ENCODE data around the gene CALHM5.

The CALHM5 gene

DNA sequence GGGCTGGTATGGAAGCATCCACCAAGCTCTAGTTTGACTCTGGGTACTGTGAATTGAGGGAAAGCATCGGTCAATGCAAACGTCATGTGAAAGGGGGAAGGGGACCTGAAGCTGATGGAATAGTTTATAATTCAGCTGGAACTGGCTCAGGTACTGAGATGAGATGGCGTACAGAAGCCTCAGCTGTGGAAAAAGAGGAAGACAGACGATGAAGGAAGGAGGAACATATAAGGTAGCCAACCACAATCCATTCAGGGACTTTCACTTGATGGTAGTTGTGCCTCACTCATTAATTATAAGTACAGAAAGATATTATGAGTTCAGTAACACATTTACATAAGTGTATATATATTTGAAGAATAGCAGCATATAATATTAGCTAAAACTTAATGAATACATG, 2.7 kb downstream of the CALHM5 start:
- no peaks in the 10 kb centered on the region for H3K4me1 Mint-ChIP-seq
- DNase-seq (ENCODE audit: low spot score in 2 of 2) (no peak), ATAC-seq (replicated peaks; ENCODE audit: extremely low read depth, poor library complexity, severe bottlenecking) (no peak)
- H3K27me3 Mint-ChIP-seq: peaks cover 23% of the 10 kb centered on the region
- H3K9me3 Mint-ChIP-seq: no peaks in the 10 kb centered on the region
- H3K27ac Mint-ChIP-seq (ENCODE audit: low read depth): no peak overlapping the region
- no peak overlapping the region for H3K4me3 Mint-ChIP-seq
- no peaks in the 10 kb centered on the region for H3K36me3 Mint-ChIP-seq (ENCODE audit: insufficient read depth)

DNA sequence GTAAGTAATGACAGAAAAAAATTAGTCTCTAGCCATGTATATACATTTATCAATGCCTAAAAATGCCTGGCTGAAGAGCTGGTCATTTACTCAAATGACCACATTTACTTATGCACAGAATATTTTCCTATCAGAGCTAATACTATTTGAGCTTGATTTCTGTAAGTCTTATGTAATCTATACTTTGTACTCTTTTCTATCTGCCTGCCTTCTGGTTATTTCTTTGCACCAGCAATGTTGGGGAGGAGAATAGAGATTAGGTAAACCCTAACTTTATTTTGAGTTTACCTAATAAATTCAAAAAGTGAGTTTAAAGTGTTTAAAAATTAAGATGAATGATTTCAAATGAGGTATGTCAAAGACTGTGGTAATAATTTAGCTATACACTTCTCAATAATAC, 3.7 kb downstream of the CALHM5 start:
- Mint-ChIP-seq H3K4me3 (no peak overlapping the region), H3K4me1 (no peaks in the 10 kb centered on the region), H3K36me3 (ENCODE audit: insufficient read depth) (no peaks in the 10 kb centered on the region), H3K27ac (ENCODE audit: low read depth) (no peak overlapping the region), H3K27me3 (peaks cover 18% of the 10 kb centered on the region), H3K9me3 (no peaks in the 10 kb centered on the region)
- DNase-seq (ENCODE audit: low spot score in 2 of 2) (no peak), ATAC-seq (replicated peaks; ENCODE audit: extremely low read depth, poor library complexity, severe bottlenecking) (no peak)

DNA sequence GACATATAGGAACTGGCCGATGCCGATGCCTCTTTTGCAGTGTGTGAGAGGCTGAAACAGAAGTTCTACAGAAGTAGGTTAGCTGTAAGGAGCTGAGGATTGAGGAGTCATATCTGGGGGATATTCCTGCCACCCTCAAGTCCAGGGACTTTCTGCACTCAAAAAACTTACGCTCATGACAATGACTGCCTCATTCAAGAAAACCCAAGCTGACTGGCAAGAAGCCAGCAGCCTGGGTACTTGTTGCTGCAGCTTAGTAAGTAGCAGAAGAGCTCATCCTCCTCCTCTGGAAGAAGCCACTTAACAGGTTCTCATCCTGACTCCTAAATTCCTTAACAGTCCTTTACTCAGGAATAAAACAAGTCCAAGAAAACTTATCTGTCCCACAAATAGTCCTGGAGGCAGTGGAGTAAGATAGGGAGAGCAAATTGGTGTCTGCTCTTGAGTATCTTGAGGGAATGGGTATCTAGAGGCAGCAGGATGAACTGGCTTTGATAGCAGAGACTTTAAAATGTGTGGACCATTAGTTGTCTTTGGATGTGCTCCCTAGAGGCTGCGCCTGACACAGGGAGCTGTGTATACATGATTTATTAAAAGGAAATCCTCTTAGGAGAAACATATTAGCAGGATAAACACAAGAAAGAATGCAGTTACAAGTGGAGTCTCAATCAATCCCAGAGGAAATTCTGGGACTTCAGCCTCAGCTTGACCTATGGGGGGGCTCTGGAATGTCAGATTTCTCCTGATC, 7.4 kb downstream of the CALHM5 start:
- DNase-seq (ENCODE audit: low spot score in 2 of 2): no peak
- peaks cover 18% of the 10 kb centered on the region for H3K27me3 Mint-ChIP-seq

DNA sequence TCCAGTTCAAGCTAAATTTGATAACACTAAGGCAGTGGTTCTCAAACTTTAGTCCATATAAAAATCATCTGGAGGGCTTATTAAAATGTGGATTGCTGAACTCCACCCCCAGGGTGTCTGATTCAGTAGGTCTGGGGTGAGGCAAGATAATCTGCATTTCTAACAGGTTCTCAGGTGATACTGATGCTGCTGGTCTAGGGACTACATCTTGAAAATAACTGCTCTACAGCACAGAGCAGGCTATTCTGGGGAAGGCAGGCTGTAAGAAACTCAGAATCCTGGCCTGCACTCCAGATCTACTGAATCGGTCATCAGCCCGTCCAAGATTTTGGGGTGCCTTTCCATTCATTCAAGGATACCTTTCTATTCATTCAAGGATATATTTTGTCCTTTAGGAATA, 11.5 kb downstream of the CALHM5 start:
- Mint-ChIP-seq H3K4me3 (no peak overlapping the region), H3K36me3 (ENCODE audit: insufficient read depth) (no peaks in the 10 kb centered on the region), H3K4me1 (no peaks in the 10 kb centered on the region), H3K9me3 (no peaks in the 10 kb centered on the region), H3K27me3 (peaks cover 14% of the 10 kb centered on the region), H3K27ac (ENCODE audit: low read depth) (no peak overlapping the region)
- ATAC-seq (replicated peaks; ENCODE audit: extremely low read depth, poor library complexity, severe bottlenecking): no peak
- no peak for DNase-seq (ENCODE audit: low spot score in 2 of 2)

More for the DNA sequence above, 7.4 kb downstream of the CALHM5 start:
- H3K27ac Mint-ChIP-seq (ENCODE audit: low read depth): no peak overlapping the region
- no peaks in the 10 kb centered on the region for H3K36me3 Mint-ChIP-seq (ENCODE audit: insufficient read depth)
- H3K4me1 Mint-ChIP-seq: no peaks in the 10 kb centered on the region
- ATAC-seq (replicated peaks; ENCODE audit: extremely low read depth, poor library complexity, severe bottlenecking): no peak
- H3K4me3 Mint-ChIP-seq: no peak overlapping the region
- H3K9me3 Mint-ChIP-seq: no peaks in the 10 kb centered on the region

DNA sequence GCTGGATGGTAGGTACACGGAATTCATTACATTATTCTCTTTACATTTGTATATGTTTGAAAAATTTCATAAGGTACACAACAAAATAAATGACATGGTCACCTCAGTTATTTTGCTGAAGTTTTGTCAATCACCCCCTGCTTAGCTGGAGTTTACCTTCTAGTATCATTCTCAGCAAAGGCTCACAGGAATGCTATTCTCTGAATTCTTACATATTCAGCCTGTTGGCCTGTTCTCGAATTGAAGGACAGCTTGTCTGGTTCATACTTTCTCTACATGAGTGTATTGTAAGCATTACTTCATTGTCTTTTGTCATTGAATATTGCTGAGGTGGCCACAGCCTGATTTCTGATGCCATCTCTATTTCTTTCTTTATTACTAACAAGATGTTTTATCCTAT, 12.8 kb downstream of the CALHM5 start:
- no peaks in the 10 kb centered on the region for H3K36me3 Mint-ChIP-seq (ENCODE audit: insufficient read depth)
- peaks cover 8% of the 10 kb centered on the region for H3K27me3 Mint-ChIP-seq
- no peaks in the 10 kb centered on the region for H3K9me3 Mint-ChIP-seq
- ATAC-seq (replicated peaks; ENCODE audit: extremely low read depth, poor library complexity, severe bottlenecking) (no peak), DNase-seq (ENCODE audit: low spot score in 2 of 2) (no peak)
- no peaks in the 10 kb centered on the region for H3K4me1 Mint-ChIP-seq
- H3K4me3 Mint-ChIP-seq: no peak overlapping the region
- no peak overlapping the region for H3K27ac Mint-ChIP-seq (ENCODE audit: low read depth)

DNA sequence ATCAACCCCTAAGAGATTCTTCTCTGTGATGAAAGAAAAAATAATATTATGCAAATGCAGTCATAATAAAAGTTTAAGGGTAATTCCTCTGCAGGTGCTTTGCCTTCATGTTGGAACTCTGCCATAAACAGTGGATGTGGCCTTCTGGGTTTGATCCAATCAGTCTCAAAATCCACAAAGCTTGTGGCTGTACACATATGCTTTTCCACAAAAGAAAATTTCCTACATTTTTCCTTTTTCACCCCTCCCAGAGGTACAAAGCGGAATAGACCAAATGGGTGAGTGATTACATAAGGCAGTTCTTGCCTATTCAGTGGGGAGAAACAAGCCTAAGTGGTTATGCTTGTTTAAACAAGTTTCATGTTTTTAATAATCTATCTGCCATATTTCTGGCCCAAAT, 16.7 kb downstream of the CALHM5 start:
- DNase-seq (ENCODE audit: low spot score in 2 of 2) (no peak), ATAC-seq (replicated peaks; ENCODE audit: extremely low read depth, poor library complexity, severe bottlenecking) (no peak)
- Mint-ChIP-seq H3K27ac (ENCODE audit: low read depth) (no peak overlapping the region), H3K36me3 (ENCODE audit: insufficient read depth) (no peaks in the 10 kb centered on the region), H3K9me3 (no peaks in the 10 kb centered on the region), H3K4me1 (no peaks in the 10 kb centered on the region), H3K27me3 (peaks cover 47% of the 10 kb centered on the region), H3K4me3 (no peak overlapping the region)

DNA sequence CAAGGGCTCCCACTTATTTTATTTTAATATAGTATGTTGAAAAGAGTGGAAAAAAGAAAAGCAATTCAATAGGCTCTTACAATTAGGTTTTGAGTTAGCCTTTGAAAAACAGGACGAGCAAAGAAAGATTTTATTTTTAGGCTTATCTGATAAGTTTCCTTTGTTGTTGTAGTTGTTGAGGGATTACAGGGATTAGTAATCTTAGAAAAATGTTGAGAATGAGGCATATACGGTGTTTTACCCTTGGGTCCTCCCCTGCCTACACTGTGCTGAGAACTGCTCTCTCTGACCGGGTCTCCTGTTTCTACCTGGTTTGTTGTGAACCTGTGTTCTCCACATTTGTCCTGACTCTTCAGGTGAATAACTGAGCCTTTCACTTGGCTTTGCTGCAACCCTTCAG, 17.3 kb downstream of the CALHM5 start:
- no peak for ATAC-seq (replicated peaks; ENCODE audit: extremely low read depth, poor library complexity, severe bottlenecking)
- Mint-ChIP-seq H3K36me3 (ENCODE audit: insufficient read depth) (no peaks in the 10 kb centered on the region), H3K27me3 (peaks cover 53% of the 10 kb centered on the region), H3K27ac (ENCODE audit: low read depth) (no peak overlapping the region), H3K9me3 (no peaks in the 10 kb centered on the region), H3K4me3 (no peak overlapping the region), H3K4me1 (no peaks in the 10 kb centered on the region)
- no peak for DNase-seq (ENCODE audit: low spot score in 2 of 2)

DNA sequence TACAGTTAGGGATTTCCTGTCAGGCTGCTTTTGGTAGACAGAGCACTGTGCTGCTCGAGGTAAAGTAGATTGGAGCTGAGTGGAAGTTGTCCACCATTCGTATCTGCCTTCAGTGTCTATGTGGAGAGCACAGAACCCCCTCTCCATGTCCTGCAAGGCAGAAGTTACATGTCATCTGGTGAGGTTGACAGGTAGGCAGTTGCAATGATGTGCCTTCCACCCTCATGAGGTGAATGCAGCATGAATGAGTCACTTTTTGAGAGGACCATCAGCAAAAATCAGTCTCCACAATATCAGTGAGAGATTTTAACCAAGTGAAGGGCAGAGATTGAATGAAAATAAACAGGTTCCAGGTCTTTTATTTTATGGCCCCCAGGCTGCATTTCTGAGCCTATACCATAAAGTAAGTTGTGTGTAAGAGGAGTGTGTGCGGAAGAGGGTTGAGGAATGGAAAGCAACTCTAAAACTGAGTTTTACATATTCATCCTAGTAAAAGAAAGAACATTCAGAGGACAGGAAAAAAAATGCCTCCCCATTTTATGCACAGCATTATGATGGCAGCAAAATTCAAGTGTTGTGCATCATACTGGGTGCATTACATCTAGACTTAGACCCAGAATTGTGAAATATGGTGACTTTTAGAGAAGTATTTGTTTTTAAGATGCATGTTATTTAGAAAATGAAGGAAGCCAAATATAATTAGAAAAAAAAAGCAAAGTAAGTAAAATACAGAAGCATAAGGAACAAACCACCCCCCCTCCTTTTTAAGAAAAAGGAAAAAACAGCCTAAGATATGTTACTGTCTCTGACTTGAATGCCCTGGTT, 18.2 kb downstream of the CALHM5 start:
- no peak for ATAC-seq (replicated peaks; ENCODE audit: extremely low read depth, poor library complexity, severe bottlenecking)
- H3K4me3 Mint-ChIP-seq: no peak overlapping the region
- no peak overlapping the region for H3K27ac Mint-ChIP-seq (ENCODE audit: low read depth)
- no peak for DNase-seq (ENCODE audit: low spot score in 2 of 2)
- no peaks in the 10 kb centered on the region for H3K9me3 Mint-ChIP-seq
- H3K4me1 Mint-ChIP-seq: no peaks in the 10 kb centered on the region
- H3K27me3 Mint-ChIP-seq: peaks cover 61% of the 10 kb centered on the region
- no peaks in the 10 kb centered on the region for H3K36me3 Mint-ChIP-seq (ENCODE audit: insufficient read depth)

DNA sequence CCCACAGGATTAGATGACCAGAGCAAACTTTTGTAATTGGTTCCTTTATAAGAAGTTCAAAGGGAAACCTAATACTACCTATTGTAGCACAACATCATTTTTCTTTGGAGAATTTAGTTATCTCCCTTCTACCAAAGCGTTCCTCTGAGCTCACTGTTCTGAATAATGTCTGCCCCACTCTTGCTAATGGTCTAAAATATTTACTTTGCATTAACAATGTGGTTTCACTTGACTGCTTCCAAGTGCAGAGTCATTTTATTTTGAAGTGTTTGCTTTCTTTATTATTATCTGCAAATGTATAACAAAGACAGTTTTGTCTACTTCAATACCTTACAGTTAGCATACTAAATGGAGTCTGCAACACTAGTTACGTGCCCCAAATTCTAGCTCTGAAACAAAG, 19.0 kb downstream of the CALHM5 start:
- DNase-seq (ENCODE audit: low spot score in 2 of 2) (no peak), ATAC-seq (replicated peaks; ENCODE audit: extremely low read depth, poor library complexity, severe bottlenecking) (no peak)
- Mint-ChIP-seq H3K27me3 (peaks cover 61% of the 10 kb centered on the region), H3K4me3 (no peak overlapping the region), H3K4me1 (no peaks in the 10 kb centered on the region), H3K27ac (ENCODE audit: low read depth) (no peak overlapping the region), H3K9me3 (no peaks in the 10 kb centered on the region), H3K36me3 (ENCODE audit: insufficient read depth) (no peaks in the 10 kb centered on the region)

DNA sequence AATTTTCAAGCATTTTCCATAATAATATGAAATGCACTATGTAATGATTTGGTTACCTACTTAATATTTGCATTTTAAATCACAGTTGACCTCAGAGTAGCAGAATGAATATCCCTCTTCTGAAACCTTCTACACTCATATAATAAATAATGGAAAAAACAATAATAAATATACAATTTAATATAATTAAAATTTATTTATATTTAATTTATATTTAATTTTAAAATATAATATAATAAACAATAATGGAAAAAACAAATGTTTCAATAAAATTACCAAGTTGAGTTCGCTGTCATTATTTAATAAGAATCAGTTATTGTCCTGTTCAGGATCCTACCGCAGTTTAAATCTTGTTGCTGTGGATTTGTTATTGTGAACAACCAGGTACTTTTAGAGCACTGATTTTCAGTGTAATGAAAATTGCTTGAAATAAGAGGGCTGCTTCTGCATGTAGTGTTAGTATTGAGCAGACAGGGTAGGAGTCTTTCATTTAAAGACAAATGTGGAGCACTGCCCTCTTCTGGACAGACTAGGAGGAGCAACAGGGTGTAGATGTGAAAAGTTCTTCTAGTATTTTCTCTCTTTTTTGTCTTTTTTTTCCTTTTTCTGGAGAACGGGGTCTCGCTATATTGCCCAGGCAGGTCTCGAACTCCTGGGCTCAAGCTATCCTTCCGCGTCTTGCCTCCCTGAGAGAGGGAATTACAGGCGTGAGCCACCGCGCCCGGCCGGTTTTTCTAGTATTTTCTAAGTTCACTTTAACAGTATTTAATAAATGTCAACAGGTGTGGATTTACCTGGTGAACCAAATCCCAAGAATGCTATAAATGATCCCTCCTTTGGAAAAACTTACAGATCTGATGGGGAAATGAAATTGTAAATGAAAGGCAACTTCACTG, 20.5 kb downstream of the CALHM5 start:
- ATAC-seq (replicated peaks; ENCODE audit: extremely low read depth, poor library complexity, severe bottlenecking) (peak; percentile 90), DNase-seq (ENCODE audit: low spot score in 2 of 2) (peak; percentile 41 to 49)
- H3K36me3 Mint-ChIP-seq (ENCODE audit: insufficient read depth): no peaks in the 10 kb centered on the region
- H3K4me3 Mint-ChIP-seq: no peak overlapping the region
- no peak overlapping the region for H3K27ac Mint-ChIP-seq (ENCODE audit: low read depth)
- no peaks in the 10 kb centered on the region for H3K4me1 Mint-ChIP-seq
- H3K27me3 Mint-ChIP-seq: peaks cover 61% of the 10 kb centered on the region
- H3K9me3 Mint-ChIP-seq: no peaks in the 10 kb centered on the region

DNA sequence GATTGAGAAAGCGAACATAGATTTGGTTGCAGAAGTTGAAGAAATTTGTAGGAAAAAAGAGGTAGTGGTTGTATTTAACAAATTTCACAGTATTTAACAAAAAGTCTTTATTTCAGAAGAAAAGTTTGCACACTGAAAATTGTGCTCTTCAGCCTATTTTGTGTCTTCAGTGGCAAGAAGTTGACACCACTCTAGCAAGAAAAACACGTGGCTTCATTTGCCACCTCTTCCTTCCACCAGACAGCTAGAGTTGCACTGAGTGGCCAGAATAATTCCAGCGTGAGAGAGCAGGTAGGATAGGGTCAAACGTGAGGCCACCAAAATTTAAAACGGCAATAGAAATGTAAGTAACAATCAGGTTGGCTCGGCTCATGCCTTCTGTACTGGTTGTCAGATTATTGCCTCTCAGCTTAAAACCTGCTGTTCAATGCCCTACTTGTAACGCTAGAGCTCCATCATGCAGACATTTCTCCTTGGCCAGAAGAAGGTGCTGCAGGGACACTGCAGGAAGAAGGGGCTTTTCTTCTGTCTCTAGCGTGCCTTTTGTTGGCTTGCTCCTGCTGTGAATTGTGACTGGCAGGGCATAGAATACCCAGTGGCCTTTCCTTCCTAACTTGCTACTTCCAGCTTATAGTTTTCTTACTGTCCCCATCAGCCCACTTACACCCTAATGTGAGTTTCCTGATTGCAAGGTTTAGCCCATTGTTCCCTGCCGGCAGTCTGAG, 22.0 kb downstream of the CALHM5 start:
- no peak for DNase-seq (ENCODE audit: low spot score in 2 of 2)
- Mint-ChIP-seq H3K27ac (ENCODE audit: low read depth) (no peak overlapping the region), H3K4me3 (no peak overlapping the region), H3K27me3 (peaks cover 61% of the 10 kb centered on the region), H3K9me3 (no peaks in the 10 kb centered on the region), H3K36me3 (ENCODE audit: insufficient read depth) (no peaks in the 10 kb centered on the region), H3K4me1 (no peaks in the 10 kb centered on the region)
- no peak for ATAC-seq (replicated peaks; ENCODE audit: extremely low read depth, poor library complexity, severe bottlenecking)

DNA sequence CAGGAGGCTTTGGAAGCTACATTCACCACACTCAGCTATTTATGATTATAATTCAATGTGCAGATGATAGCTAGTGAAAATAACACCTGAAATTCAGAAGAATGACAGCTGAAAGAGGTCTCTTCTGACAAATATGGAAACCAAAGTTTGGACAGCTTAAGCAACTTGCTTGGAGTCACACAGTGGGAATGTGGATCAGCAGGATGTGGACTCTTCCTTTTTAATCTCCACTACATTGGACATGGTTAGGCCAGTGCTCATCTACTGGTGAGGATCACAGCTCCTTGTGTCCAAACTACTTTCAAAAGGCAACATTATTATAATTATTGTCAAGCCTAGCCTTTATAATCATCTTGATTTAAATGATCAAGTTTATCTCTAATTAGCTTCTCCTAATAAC, 23.7 kb downstream of the CALHM5 start:
- Mint-ChIP-seq H3K9me3 (no peaks in the 10 kb centered on the region), H3K27ac (ENCODE audit: low read depth) (no peak overlapping the region), H3K4me1 (no peaks in the 10 kb centered on the region), H3K4me3 (no peak overlapping the region), H3K36me3 (ENCODE audit: insufficient read depth) (no peaks in the 10 kb centered on the region), H3K27me3 (peaks cover 51% of the 10 kb centered on the region)
- DNase-seq (ENCODE audit: low spot score in 2 of 2) (no peak), ATAC-seq (replicated peaks; ENCODE audit: extremely low read depth, poor library complexity, severe bottlenecking) (no peak)

All from central memory CD8-positive, alpha-beta T cell (primary cell).